Omental fat pad (tissue), 4 donors: ENCODE measurements around the gene WDFY2. TPM values are rescaled to one million over a fixed set of nuclear protein-coding genes. Genes with fewer than 3 reads are reported as not detected.

Experiments
- ATAC-seq: fragments of 150-250 bp; one replicate; pipeline ENCODE4 v1.9.1; 2016; ENCODE audit warnings: mild to moderate bottlenecking, moderate library complexity; ENCODE audit not compliant: low FRiP score
- DNase-seq: peaks from one replicate; pipeline ENCODE4 v3.0.0-alpha.2; 2019; ENCODE audit warnings: low spot score
- CTCF ChIP-seq, 3 donors: fragments of 450-650 bp; IDR thresholded peaks; one replicate each; pipeline ENCODE4 v1.5.1; 2016 to 2017; ENCODE audit warnings: antibody characterized with exemption in 3 of 3, mild to moderate bottlenecking in 3 of 3, moderate library complexity in 2 of 3
- total RNA-seq, 4 donors: library from RNA; depleted of rRNA; stranded (reverse); fragments of >200 nt; gene quantifications; one replicate each; pipeline ENCODE4 v1.1.0, GENCODE V29; 2016

WDFY2 gene
- total RNA-seq, 4 donors from 2014 or later: 13.3 to 26.6 (median 15.8) TPM

GRCh38 chr13:51723529-51723928, 139.3 kb downstream of the WDFY2 start:
- no peak for TF ChIP-seq CTCF (IDR thresholded peaks at IDR 0.05)
- ATAC-seq: no peak
- DNase-seq: no peak

- no peak for DNase-seq
- ATAC-seq: no peak
- no peak for TF ChIP-seq CTCF (IDR thresholded peaks at IDR 0.05)
Measured at GRCh38 chr13:51724721-51725120, 140.5 kb downstream of the WDFY2 start.

GRCh38 chr13:51726446-51727193, 142.4 kb downstream of the WDFY2 start:
- TF ChIP-seq CTCF (IDR thresholded peaks at IDR 0.05): no peak
- DNase-seq (no peak), ATAC-seq (no peak)

GRCh38 chr13:51727634-51728274, 143.5 kb downstream of the WDFY2 start:
- TF ChIP-seq CTCF (IDR thresholded peaks at IDR 0.05): no peak
- no peak for ATAC-seq
- DNase-seq: no peak

GRCh38 chr13:51728275-51728673, 144.0 kb downstream of the WDFY2 start:
- no peak for ATAC-seq
- DNase-seq: no peak
- TF ChIP-seq CTCF (IDR thresholded peaks at IDR 0.05): no peak

GRCh38 chr13:51728972-51729371, 144.7 kb downstream of the WDFY2 start:
- DNase-seq: no peak
- no peak for TF ChIP-seq CTCF (IDR thresholded peaks at IDR 0.05)
- no peak for ATAC-seq
